ENCODE results near the gene ARHGEF28. TPM values are rescaled to one million over a fixed set of nuclear protein-coding genes. Genes with fewer than 3 reads are reported as not detected.

The ARHGEF28 gene
- total and polyA plus RNA-seq, 2 donors (not counting 1 experiment from before 2014, with no cell fraction given): not detected

GRCh38 chr5:73960023-73960422 lies 334.0 kb downstream of the ARHGEF28 start:
- TF ChIP-seq, protein P1, sequence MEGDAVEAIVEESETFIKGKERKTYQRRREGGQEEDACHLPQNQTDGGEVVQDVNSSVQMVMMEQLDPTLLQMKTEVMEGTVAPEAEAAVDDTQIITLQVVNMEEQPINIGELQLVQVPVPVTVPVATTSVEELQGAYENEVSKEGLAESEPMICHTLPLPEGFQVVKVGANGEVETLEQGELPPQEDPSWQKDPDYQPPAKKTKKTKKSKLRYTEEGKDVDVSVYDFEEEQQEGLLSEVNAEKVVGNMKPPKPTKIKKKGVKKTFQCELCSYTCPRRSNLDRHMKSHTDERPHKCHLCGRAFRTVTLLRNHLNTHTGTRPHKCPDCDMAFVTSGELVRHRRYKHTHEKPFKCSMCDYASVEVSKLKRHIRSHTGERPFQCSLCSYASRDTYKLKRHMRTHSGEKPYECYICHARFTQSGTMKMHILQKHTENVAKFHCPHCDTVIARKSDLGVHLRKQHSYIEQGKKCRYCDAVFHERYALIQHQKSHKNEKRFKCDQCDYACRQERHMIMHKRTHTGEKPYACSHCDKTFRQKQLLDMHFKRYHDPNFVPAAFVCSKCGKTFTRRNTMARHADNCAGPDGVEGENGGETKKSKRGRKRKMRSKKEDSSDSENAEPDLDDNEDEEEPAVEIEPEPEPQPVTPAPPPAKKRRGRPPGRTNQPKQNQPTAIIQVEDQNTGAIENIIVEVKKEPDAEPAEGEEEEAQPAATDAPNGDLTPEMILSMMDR (IDR thresholded peaks at IDR 0.05): no peak
- TF ChIP-seq EZH2 (IDR thresholded peaks at IDR 0.05; ENCODE audit: borderline replicate concordance, insufficient read depth, low read depth, low read length, poor library complexity, severe bottlenecking): no peak
- Mint-ChIP-seq H3K27me3 (peaks cover 12% of the 10 kb centered on the region), H3K4me1 (peaks cover 6% of the 10 kb centered on the region), H3K27ac (no peak overlapping the region), H3K9me3 (ENCODE audit: insufficient read depth) (no peaks in the 10 kb centered on the region), H3K4me3 (no peak overlapping the region)
- Histone ChIP-seq H4K20me1 (ENCODE audit: control insufficient read depth, insufficient read depth, low read length, poor library complexity, severe bottlenecking) (no peaks in the 10 kb centered on the region), H3K27ac (ENCODE audit: low read length in 2 of 2) (no peak overlapping the region), H3K27me3 (replicated peaks in 1 of 4; ENCODE audit: control extremely low read depth in 1 of 4, control insufficient read depth in 3 of 4, insufficient read depth in 4 of 4, low read length in 3 of 4) (no peaks in the 10 kb centered on the region), H3K9me3 (ENCODE audit: control extremely low read depth in 1 of 3, control insufficient read depth in 2 of 3, insufficient read depth in 1 of 3, low read length in 2 of 3) (no peaks in the 10 kb centered on the region), H3K79me2 (ENCODE audit: control insufficient read depth, insufficient read depth, low read length) (no peaks in the 10 kb centered on the region), H3K4me3 (ENCODE audit: control extremely low read depth in 1 of 5, extremely low read depth in 1 of 5, insufficient read depth in 1 of 5, low read depth in 2 of 5, low read length in 4 of 5) (no peak overlapping the region), H3K4me1 (ENCODE audit: control insufficient read depth in 2 of 2, insufficient read depth in 2 of 2, low read length in 2 of 2) (no peaks in the 10 kb centered on the region), H2AFZ (ENCODE audit: insufficient read depth, low read depth, low read length, poor library complexity, severe bottlenecking) (no peak overlapping the region), H3K4me2 (replicated peaks; ENCODE audit: low read depth, low read length, poor library complexity, severe bottlenecking) (no peak overlapping the region), H3K36me3 (replicated peaks in 1 of 2; ENCODE audit: control extremely low read depth in 1 of 2, control insufficient read depth in 1 of 2, extremely low read depth in 1 of 2, insufficient read depth in 2 of 2, low read length in 1 of 2) (no peaks in the 10 kb centered on the region), H3K9ac (ENCODE audit: low read length) (no peak overlapping the region)
- 25% methylated on average over 4 of the region's 5 CpGs for WGBS (ENCODE audit: insufficient coverage)
- CTCF ChIA-PET: no interaction called here
- ATAC-seq (ENCODE audit: low read depth) (no peak), DNase-seq (no peak)
- POLR2A ChIA-PET: no interaction called here
- intact Hi-C loops (cut with micrococcal nuclease): no loop called here

GRCh38 chr5:73960426-73960825 lies 334.4 kb downstream of the ARHGEF28 start:
- H3K4me1 ChIP-seq (ENCODE audit: control insufficient read depth in 2 of 2, insufficient read depth in 2 of 2, low read length in 2 of 2): no peaks in the 10 kb centered on the region

More at GRCh38 chr5:73960426-73960825, 334.4 kb downstream of the ARHGEF28 start:
- TF ChIP-seq EZH2 (IDR thresholded peaks at IDR 0.05; ENCODE audit: borderline replicate concordance, insufficient read depth, low read depth, low read length, poor library complexity, severe bottlenecking): no peak
- TF ChIP-seq, protein P1 (IDR thresholded peaks at IDR 0.05): no peak
- POLR2A ChIA-PET: no interaction called here
- Mint-ChIP-seq H3K27me3 (peaks cover 12% of the 10 kb centered on the region), H3K27ac (no peak overlapping the region), H3K4me3 (no peak overlapping the region), H3K4me1 (peaks cover 6% of the 10 kb centered on the region), H3K9me3 (ENCODE audit: insufficient read depth) (no peaks in the 10 kb centered on the region)
- Histone ChIP-seq H3K4me2 (replicated peaks; ENCODE audit: low read depth, low read length, poor library complexity, severe bottlenecking) (no peak overlapping the region), H3K27me3 (replicated peaks in 1 of 4; ENCODE audit: control extremely low read depth in 1 of 4, control insufficient read depth in 3 of 4, insufficient read depth in 4 of 4, low read length in 3 of 4) (no peaks in the 10 kb centered on the region), H2AFZ (ENCODE audit: insufficient read depth, low read depth, low read length, poor library complexity, severe bottlenecking) (no peak overlapping the region), H3K9me3 (ENCODE audit: control extremely low read depth in 1 of 3, control insufficient read depth in 2 of 3, insufficient read depth in 1 of 3, low read length in 2 of 3) (no peaks in the 10 kb centered on the region), H3K36me3 (replicated peaks in 1 of 2; ENCODE audit: control extremely low read depth in 1 of 2, control insufficient read depth in 1 of 2, extremely low read depth in 1 of 2, insufficient read depth in 2 of 2, low read length in 1 of 2) (no peaks in the 10 kb centered on the region), H3K27ac (ENCODE audit: low read length in 2 of 2) (no peak overlapping the region), H3K79me2 (ENCODE audit: control insufficient read depth, insufficient read depth, low read length) (no peaks in the 10 kb centered on the region), H4K20me1 (ENCODE audit: control insufficient read depth, insufficient read depth, low read length, poor library complexity, severe bottlenecking) (no peaks in the 10 kb centered on the region), H3K4me3 (ENCODE audit: control extremely low read depth in 1 of 5, extremely low read depth in 1 of 5, insufficient read depth in 1 of 5, low read depth in 2 of 5, low read length in 4 of 5) (no peak overlapping the region), H3K9ac (ENCODE audit: low read length) (no peak overlapping the region)
- CTCF ChIA-PET: no interaction called here
- ATAC-seq (ENCODE audit: low read depth) (no peak), DNase-seq (no peak)
- intact Hi-C loops (cut with micrococcal nuclease): no loop called here
- 89% methylated on average over 1 of the region's 1 CpG for WGBS (ENCODE audit: insufficient coverage)

Data from B cell (primary cell).